Hypothalamus (tissue), 51 donors: ENCODE results near the gene BTBD10.

ENCODE experiments used
- DNase-seq, 51 donors: peaks; one replicate each; lab custom pipeline; 2025; lab: John Stamatoyannopoulos, UW

The BTBD10 gene

DNA sequence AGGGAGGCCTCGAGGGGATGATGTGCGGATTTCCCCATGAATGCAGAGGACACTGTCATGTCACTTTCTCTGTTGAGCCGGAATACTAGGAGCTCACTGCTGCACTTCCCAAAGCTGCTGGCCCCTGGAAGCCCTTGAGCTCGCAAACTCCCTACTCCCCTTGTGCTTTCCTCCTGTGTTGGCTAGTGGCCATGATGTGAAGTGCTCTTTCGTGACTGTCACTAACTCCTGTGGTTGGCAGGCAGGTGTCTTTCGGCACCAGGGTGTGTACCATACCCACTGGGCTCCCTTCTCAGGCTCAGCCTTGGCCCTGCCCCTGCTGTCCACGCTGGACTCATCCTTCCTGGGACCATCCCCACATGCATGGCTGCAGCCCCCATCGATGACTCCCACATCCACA, 86.2 kb downstream of the BTBD10 start:
- DNase-seq = no peak

DNA sequence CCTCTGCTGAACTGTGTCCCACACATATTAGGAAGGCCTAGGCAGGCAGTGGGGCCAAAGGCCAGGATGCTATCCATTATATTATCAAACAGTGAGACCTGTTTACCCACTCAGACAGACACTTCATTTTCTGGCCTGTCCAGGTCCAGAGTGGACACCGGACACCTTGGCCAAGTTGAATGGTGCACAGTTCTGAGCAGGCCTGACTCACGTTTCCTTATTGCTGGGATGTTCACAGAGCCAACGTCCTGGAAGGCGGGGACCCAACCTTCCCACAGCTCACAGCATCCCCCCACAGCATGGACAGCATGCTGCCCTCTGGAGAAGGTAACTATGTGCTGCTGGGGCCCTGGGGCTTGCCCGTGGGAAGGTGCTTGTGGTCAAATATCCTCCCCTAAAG, 86.6 kb downstream of the BTBD10 start:
- DNase-seq = no peak

DNA sequence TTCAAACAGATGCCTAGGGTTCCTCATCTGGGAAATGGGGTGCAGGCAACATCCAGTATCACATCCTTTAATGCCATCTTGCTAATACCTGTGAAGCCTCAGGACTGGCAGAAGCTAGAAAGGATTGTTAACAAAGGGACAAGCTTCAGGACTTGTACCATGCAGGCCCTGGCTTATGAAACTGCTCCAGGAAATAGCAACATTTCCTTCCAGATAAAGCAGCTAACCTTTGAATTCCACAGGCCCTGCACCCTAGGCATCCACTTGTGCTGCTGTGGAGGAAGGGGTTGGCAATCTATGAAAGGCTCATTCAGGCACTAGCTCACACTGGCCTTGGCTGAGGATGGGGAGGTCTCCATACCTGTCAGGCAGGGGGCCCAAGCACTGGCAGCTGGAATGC, 87.2 kb downstream of the BTBD10 start:
- no peak for DNase-seq

DNA sequence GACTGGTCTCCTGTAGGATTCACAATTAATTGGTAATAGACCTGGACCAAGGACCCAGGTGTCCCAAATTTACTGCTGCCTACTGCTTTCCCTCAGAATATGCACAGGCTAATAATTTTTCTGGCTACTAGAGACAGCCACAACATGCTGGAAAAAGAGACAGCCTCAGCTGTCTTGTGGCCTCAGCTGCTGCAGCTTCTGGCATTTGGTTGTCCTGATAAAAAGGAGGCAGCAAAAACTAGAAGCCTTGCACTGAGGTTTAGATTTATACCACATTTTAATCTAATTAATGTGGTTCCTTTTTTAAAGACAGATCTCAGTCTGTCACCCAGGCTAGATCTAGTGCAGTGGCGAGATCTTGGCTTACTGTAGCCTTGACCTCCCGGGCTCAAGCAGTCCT, 89.8 kb downstream of the BTBD10 start:
- DNase-seq = no peak

DNA sequence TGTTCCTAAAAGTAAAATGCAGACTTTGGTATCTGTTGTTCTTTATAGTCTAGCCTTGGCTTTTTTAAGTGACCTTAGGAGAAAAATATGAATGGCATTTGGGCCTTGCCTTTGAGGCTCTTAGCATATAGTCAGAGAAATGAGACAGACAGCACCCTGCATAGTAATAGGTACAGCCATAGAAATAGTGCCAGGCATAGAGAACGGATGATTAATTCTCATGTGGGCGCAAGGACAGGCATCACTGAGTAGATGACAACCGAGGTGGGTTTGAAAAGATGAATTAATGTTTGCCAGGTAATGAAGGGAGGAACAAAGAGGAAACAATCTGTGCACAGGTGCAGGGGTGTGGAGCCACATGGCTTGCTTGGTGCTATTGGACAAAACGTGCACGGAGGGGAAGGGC, 95.0 kb downstream of the BTBD10 start:
- peak in 3 of 51 donors; percentile 7 to 38 (median 19) for DNase-seq

DNA sequence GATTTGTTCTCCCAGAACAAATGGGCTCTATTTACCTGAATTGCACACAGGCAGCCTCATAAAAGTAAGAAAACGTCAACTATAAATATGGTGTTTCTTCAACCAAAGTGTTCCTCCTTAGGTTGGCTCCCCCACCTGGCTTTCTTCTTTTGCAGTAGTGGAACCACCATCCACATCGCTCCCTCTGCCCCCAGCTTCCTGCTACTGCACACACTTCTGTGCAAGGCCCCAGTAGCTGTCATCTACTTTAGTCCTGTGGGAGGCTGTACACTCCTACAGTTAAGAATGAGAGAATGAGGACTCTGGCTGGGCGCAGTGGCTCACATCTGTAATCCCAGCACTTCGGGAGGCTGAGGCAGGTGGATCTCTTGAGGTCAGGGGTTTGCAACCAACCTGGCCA, 95.9 kb downstream of the BTBD10 start:
- DNase-seq = peak in 1 of 51 donors; percentile 10

DNA sequence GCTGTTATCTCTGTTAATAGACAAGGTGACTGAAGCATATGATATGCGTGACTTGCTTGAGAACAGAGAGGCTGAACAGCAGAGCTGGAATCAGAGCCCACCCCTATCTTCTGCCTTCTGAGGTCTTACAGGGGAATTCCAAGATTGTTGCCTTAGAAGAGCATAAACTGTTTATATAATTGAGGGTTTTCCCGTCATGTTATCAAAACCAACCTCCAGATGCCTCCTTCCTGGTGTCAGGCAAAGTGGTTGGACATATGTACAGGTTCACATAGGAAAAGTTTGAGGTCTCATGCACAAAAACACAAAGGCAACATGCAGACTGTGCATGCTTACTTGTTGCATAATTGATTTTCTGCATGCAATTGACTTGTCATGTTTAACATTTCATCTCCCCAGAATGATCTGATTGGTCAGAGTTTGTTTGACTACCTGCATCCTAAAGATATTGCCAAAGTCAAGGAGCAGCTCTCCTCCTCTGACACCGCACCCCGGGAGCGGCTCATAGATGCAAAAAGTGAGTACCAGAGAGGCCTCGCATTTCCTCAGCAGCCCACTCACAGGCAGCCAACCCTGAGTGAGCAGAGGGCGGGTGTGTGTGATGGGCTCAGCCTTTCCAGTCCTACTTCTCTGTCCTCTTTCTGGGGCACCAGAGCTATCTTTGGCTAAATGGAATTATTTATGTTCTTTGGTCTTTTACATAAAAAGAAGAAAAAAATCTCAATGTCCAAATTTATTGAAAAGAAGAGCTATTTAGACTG, 96.6 kb downstream of the BTBD10 start:
- no peak for DNase-seq

DNA sequence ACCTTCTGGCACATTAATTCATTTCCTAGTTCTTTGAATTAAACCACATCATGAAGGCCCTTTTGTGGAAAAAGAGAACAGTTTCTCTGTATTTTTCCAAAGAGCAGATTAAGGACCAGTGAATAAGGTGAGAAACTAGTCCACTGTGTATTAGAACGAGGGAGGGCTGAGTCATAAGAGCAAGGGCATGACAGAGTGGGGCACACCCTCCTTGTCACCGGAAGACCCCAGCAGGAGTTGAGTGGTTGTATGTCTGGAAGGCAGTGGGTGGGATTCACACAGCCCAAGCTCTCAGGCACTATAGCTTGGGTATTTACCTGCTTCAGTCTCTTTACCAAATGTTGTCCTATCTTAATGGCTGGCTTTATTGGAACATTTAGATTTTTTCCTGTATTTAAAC, 98.6 kb downstream of the BTBD10 start:
- DNase-seq = no peak

DNA sequence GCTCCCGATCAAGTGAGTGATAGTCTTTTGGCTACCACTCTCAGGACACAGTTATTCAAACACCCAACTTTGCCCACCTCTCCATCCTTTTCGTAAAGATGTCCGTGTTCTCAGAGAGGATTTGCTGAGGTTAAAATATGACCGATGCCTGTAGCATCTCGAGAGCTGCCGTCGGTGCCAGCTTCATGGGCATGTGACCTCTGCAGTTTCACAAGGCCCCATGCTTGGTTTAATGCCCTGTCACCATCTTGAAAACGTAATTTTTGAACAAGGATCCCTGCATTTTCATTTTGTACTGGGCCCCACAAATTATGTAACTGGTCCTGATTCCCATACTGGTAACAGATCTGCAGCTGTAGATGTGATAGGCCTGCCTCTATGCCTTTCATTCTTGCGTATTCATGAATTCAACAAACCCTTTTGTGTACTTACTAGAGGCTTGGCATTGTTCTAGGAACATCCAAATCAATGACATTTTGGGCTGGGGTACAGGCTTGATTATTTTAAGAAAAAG, 100.4 kb downstream of the BTBD10 start:
- DNase-seq = peak in 5 of 51 donors; percentile 13 to 24 (median 20)

DNA sequence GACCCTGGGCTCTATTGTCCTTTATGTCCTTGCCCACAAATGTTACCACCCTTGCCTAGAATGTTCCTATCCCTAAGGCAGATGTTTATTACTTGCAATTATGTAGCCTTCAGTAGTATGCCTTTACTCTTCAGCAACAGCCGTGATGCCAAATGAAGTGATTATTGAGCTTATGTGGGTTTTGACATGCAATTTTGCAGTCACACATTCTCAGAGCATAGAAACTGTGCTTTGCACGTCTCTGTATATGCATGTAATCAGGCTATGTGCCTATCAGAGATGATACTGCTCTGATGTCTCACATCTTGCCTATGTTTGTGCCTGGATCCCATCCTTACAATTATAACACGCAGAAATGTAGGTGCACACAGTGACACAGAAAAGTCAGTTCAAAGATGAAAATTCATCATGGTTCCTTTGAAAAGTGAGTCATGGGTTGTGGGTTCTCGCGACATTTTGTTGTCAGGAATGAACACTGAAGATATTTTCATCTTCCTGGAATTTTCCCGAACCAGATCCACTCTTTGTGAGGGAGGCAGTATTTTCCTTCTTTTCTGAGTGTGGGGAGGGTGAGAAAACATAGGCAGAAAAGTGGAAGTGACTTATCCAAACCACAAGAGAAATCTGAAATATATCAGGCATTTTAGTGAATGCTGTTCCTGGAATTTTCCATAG, 104.3 kb downstream of the BTBD10 start:
- DNase-seq = peak in 1 of 51 donors; percentile 21

DNA sequence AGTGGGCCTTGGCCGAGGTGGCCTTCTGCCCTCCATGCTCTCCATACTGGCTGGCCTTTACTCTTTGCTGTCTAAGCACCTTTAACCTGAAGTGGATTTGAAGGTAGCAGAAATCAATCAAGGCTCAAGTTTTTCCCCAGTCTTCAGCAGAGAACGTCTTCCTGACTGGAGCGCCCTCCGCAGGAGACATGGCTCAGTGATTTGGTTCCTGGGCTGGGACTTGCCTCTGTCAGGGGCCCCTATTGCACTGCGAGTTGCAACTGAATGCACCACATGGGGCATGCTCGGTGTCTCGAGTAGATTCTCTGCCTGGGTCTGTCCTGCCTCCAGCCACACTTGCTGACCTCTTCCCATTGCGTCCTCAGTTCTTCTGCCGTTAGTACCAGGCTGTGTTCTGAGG, 105.8 kb downstream of the BTBD10 start:
- no peak for DNase-seq

DNA sequence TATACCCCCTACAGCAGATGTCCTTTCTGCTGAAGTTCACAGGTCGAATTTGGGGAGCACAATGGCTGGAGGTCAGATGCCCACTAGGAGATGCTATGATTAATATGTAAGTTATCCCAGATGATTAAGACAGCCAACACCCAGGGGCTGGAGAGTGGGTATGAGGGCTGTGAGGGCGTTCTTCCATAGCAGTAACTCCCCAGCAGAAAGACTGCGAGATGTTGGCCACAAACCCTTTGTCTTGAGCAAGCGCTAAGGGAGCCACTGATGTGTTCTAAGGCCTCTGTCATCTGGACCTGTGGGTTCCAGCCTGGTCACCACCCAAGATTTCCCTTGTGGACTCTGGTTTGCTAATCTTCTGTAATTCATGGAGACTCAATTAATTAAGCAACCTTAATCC, 107.8 kb downstream of the BTBD10 start:
- no peak for DNase-seq

DNA sequence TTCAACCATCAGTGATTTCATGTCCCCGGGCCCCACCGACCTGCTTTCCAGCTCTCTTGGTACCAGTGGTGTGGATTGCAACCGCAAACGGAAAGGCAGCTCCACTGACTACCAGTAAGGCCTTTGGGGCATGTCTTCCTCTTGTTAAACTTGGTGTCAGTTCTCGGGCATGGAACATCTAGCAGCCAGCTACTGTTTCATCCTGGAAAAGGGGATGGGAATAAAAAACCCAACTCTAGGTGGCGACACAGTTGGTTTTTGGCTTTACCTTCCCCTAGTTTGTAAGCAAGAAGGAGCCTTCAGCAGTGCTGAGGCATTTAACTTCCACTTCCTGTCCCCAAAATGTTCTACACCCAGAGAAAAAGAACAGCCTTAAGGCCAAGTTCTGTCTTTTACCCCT, 108.7 kb downstream of the BTBD10 start:
- DNase-seq = no peak

DNA sequence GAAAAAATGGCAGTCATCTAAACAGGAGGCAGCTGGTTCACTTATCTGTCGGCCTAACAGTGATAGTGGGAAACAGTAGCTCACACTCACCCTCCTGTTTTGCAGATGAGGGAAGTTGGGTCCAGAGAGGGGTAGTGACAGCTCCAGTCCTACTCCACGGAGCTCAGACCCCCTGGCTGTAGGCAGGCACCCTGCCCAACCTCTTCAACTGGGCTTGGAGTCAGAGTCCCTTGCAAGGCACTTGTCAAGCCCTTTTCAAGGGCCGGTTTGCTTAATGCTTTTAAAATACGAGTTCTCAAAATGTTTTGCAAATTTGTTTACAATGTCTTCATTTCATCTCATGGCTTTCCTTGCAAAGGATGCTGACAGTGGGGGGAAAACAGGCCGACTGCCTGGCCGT, 110.3 kb downstream of the BTBD10 start:
- no peak for DNase-seq

DNA sequence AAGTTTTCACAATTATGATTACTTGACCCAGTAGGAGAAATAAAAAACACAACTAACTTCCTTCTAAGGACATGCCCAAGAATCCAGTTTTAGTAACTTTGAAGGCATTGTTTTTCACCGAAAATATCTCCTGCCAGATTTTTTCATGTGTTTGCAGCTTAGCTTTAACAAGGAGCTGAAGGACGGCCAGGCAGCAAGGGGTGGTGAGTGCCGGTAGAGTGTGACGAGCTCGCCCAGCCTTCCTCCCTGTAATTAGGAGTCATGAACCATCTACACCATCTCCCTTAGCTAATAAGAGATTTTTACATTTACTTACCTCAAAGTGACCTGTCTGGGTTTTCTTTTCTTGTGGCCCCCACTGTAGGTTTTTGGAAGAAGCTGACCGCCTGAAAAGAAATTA, 113.4 kb downstream of the BTBD10 start:
- DNase-seq = no peak

DNA sequence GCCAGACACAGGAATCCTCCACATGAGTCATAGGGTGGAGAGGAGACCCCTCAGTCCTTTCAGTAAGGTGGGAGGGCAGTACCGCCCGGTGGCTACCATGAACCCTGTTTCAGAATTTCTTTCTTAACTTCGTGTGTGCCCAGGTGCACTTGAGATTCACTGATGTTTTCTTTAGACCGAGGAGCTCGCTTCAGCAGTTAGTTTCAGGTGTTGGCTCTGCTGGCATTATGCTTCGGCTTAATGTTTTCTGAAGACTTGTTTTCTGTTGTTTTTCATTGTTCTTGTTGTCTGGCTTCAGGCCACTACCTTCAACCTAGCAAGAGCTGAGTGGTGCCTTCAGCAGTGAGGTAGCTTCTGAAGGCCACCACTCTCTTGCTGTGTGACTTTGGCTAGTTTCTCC, 114.0 kb downstream of the BTBD10 start:
- no peak for DNase-seq

DNA sequence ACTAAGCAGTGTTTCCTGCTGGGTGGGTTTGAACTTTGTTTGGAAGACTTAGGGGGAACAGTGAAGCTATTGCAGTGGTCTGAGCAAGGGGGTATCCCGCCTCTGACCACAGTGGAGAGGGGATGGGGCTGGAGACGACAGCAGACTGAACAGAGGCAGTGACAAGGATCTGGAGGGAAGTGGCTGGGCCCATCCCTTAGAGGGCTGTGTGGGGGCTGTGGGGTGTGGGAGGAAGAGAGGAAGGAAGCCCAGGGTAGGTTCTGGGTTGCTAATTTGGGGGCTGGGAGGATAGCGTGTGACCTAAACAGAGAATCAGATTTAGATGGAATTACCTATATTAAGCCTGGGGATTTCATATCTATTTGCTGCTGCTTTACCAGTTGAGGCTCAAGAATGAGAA, 114.7 kb downstream of the BTBD10 start:
- no peak for DNase-seq

DNA sequence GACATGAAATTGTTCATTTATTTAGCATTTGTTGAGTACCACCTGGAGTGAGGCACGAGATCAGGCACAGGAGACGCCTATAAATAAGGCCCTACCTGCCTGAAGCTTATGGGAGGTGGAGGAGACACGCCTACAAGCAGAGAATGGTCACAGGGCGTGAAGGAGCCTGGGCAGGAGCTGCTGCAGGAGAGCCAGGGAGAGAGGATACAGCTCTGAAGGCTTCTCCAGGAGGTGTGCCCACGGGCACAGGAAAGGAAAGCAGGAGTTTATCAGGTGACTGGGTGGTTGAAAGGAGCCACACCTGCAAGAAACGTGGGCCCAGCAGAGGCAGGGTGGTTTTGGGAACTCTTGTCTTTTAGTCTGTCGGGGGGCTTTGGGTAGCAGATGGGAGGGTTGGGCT, 115.1 kb downstream of the BTBD10 start:
- no peak for DNase-seq

DNA sequence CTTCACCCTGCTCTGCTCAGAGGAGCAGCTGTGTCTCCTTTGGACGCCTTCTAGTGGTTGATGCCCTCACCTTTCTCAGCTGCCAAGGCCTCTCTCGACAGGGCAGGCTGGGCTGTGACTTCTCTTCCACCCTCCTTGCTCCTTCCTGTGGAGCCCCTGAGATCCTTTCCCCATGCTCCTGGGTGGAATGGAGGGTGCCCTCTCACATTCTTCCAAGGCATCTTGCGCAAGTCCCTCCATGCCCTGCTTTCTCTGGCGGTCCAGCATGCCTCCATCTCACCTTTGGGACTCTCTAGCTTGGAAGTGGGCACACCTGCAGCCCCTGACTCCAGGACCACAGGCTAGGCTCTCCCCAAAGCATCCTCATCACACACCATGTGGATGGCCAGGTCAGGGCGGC, 116.6 kb downstream of the BTBD10 start:
- no peak for DNase-seq

DNA sequence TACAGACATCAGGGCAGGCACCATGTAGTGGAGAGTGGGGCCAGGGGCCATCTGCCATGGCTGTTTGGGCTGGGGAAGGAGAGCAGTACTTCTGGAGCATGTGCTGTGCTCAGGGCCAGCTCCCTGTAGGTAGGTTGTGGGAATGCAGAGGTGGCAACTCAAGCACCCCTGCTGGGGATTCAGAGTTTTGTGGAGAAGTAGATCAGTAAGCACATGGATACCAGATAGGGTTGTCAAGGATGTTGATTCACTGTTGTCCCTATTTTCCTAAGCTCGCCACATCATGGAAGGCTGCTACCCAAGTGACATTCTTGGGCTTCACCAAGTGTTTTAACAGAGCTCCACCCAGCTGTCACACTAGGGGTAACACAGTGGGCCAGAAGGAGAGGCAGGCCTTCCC, 118.2 kb downstream of the BTBD10 start:
- DNase-seq = no peak

DNA sequence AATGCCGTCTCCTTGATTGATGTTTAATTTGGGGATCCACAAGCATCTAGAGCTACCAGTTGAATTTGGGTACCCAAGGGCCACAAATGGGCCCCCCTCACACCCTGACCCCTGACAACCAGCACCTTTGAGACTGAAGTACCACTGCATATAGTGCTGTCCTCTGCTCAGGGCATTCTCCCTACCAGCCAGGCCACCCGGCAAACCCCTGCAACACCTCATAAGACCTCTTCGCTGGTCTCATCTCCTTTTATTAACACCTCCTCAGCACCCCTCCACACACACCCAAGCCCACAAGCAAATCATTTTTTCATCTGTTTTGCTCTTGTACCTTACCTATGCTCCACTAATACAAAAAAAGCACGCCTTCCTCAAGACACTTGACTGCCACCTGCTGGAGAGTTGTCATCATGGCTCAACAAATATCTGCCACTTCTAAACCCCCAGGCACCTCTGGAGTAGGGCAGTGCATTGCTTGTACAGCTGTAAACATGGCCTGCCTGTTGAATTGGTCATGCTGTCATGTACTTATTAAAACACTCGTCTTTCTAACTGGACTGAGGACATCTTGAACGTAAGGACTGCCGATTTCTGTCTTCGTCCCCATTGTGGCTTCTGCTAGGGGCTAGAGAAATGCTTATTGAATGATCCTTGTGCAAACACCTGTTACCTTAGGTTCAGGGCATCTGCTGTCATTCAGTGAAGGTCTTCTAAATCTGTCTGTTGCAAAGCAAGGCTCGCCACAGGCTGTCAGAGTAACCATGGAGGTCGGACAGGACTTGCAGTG, 118.9 kb downstream of the BTBD10 start:
- peak in 28 of 51 donors; percentile 5 to 77 (median 38) for DNase-seq
